Liver (tissue), 3 donors: ENCODE data around the gene DUS3L.
A peak's percentile ranks its signal among the peaks of the same experiment; 100 is the strongest.

Experiments
- CTCF ChIP-seq: fragments of 150-350 bp; IDR thresholded peaks from 2 replicates; pipeline ENCODE4 v1.5.1; 2017; ENCODE audit warnings: improper control_type of control experiment, low read depth, low read length; ENCODE audit not compliant: missing input control
- RAD21 ChIP-seq, 2 donors: IDR thresholded peaks; 2 replicates each; pipeline ENCODE4 v1.6.1; 2016; ENCODE audit warnings: antibody characterized with exemption in 2 of 2, mild to moderate bottlenecking in 2 of 2
- RXRA ChIP-seq, 2 donors: IDR thresholded peaks; 2 replicates each; pipeline ENCODE4 v1.6.1; 2017 to 2018; ENCODE audit warnings: antibody characterized with exemption in 2 of 2, mild to moderate bottlenecking in 1 of 2
- YY1 ChIP-seq: IDR thresholded peaks from 2 replicates; pipeline ENCODE4 v1.6.1; 2016; ENCODE audit warnings: antibody characterized with exemption, mild to moderate bottlenecking
- donor health status: healthy.
- donor health status: healthy.

GRCh38 chr19:5800361-5801270, 9.7 kb upstream of the DUS3L start:
- no peak for TF ChIP-seq CTCF
- TF ChIP-seq RXRA (IDR thresholded peaks at IDR 0.05), result peak; percentile 98 to 99
- peak; percentile 45 to 52 for TF ChIP-seq RAD21 (IDR thresholded peaks at IDR 0.05)
- no peak for TF ChIP-seq YY1
